CD14-positive monocyte (primary cell): ENCODE measurements around the gene SRD5A3. TPM values are rescaled to one million over a fixed set of nuclear protein-coding genes. Genes with fewer than 3 reads are reported as not detected.

Experiments
- DNase-seq, 3 donors: peaks; one replicate each; pipeline ENCODE4 v3.0.0-alpha.2; 2011 to 2022
- H2AFZ ChIP-seq: 2 replicates; pipeline ENCODE4 v1.6.0; 2012; ENCODE audit warnings: mild to moderate bottlenecking, low read depth, low read length, inconsistent platforms; ENCODE audit not compliant: insufficient read depth, poor library complexity, severe bottlenecking
- H3K27ac ChIP-seq, 2 donors: 1 replicate in 1 of 2; 2 replicates in 1 of 2; pipeline ENCODE4 v1.5.1; 2012 to 2013; ENCODE audit warnings: low read length in 2 of 2, control low read depth in 1 of 2, inconsistent platforms in 1 of 2, low read depth in 1 of 2, mild to moderate bottlenecking in 1 of 2
- H3K27me3 ChIP-seq, 2 donors: one replicate each; pipeline versions ENCODE4 v1.6.0 to v1.6.1; 2011 to 2013; ENCODE audit warnings: low read length in 2 of 2; ENCODE audit not compliant: control insufficient read depth in 2 of 2, insufficient read depth in 2 of 2
- H3K36me3 ChIP-seq, 2 donors: replicated peaks in 1 of 2; 1 replicate in 1 of 2; 2 replicates in 1 of 2; pipeline versions ENCODE4 v1.5.1 to v1.6.1; 2012 to 2013; ENCODE audit warnings: low read length in 2 of 2, control low read depth in 1 of 2, inconsistent platforms in 1 of 2, mild to moderate bottlenecking in 1 of 2; ENCODE audit not compliant: insufficient read depth in 2 of 2, control insufficient read depth in 1 of 2
- H3K4me1 ChIP-seq, 2 donors: 1 replicate in 1 of 2; 2 replicates in 1 of 2; pipeline versions ENCODE4 v1.5.1 to v1.6.1; 2012 to 2013; ENCODE audit warnings: low read length in 2 of 2, control low read depth in 1 of 2, inconsistent platforms in 1 of 2, mild to moderate bottlenecking in 1 of 2, moderate library complexity in 1 of 2; ENCODE audit not compliant: insufficient read depth in 2 of 2, control insufficient read depth in 1 of 2
- H3K4me2 ChIP-seq: replicated peaks from 2 replicates; pipeline ENCODE3; 2012; ENCODE audit warnings: low read length, moderate library complexity, mild to moderate bottlenecking; ENCODE audit not compliant: poor library complexity, severe bottlenecking; ENCODE audit errors: extremely low read depth
- H3K4me3 ChIP-seq, 3 experiments: fragments of 200-600 bp in 1 of 3; sonication (generic) in 1 of 3; replicated peaks in 1 of 3; 1 replicate in 2 of 3; 2 replicates in 1 of 3; pipeline ENCODE4 v1.5.1; 2011 to 2013; ENCODE audit warnings: low read length in 3 of 3, mild to moderate bottlenecking in 3 of 3, control low read depth in 2 of 3, low read depth in 2 of 3, inconsistent platforms in 1 of 3, moderate library complexity in 1 of 3
- H3K79me2 ChIP-seq: 2 replicates; pipeline ENCODE4 v1.6.0; 2012; ENCODE audit warnings: mild to moderate bottlenecking, control low read depth, inconsistent platforms, low read length, moderate library complexity; ENCODE audit not compliant: insufficient read depth
- H3K9ac ChIP-seq: 2 replicates; pipeline ENCODE4 v1.6.0; 2017; ENCODE audit warnings: low read length, mild to moderate bottlenecking; ENCODE audit not compliant: insufficient read depth, poor library complexity, severe bottlenecking
- H3K9me3 ChIP-seq, 2 donors: replicated peaks in 1 of 2; 1 replicate in 1 of 2; 2 replicates in 1 of 2; pipeline versions ENCODE4 v1.5.1 to v1.6.1; 2012 to 2013; ENCODE audit warnings: low read length in 2 of 2, control low read depth in 1 of 2; ENCODE audit not compliant: control insufficient read depth in 1 of 2, insufficient read depth in 1 of 2
- H4K20me1 ChIP-seq: 2 replicates; pipeline ENCODE4 v1.6.0; 2012; ENCODE audit warnings: mild to moderate bottlenecking, low read length, control low read depth, moderate library complexity; ENCODE audit not compliant: insufficient read depth
- H3K27ac Mint-ChIP-seq, 7 donors: one replicate each; pipeline ENCODE4 v1.8.0; 2020; ENCODE audit warnings: mild to moderate bottlenecking in 7 of 7, mixed read lengths in 7 of 7, moderate library complexity in 6 of 7, inconsistent platforms in 2 of 7
- H3K27me3 Mint-ChIP-seq, 3 donors: one replicate each; pipeline ENCODE4 v1.8.0; 2021 to 2022; ENCODE audit warnings: low read depth in 3 of 3, mild to moderate bottlenecking in 3 of 3, mixed read lengths in 3 of 3, moderate library complexity in 3 of 3, inconsistent platforms in 1 of 3
- H3K36me3 Mint-ChIP-seq, 2 donors: one replicate each; pipeline ENCODE4 v1.8.0; 2020; ENCODE audit warnings: mixed read lengths in 2 of 2, inconsistent platforms in 1 of 2, mild to moderate bottlenecking in 1 of 2
- H3K4me1 Mint-ChIP-seq: one replicate; pipeline ENCODE4 v1.8.0; 2020; ENCODE audit warnings: mild to moderate bottlenecking, mixed read lengths
- H3K4me3 Mint-ChIP-seq, 2 donors: one replicate each; pipeline ENCODE4 v1.8.0; 2020; ENCODE audit warnings: mild to moderate bottlenecking in 2 of 2, mixed read lengths in 2 of 2, moderate library complexity in 1 of 2
- H3K9me3 Mint-ChIP-seq, 7 donors: one replicate each; pipeline ENCODE4 v1.8.0; 2020 to 2022; ENCODE audit warnings: mixed read lengths in 7 of 7, mild to moderate bottlenecking in 6 of 7, moderate library complexity in 6 of 7, inconsistent platforms in 2 of 7
- CTCF ChIP-seq: fragments of 200-600 bp; IDR thresholded peaks from one replicate; pipeline ENCODE4 v1.8.0; 2022; ENCODE audit warnings: antibody characterized with exemption, mild to moderate bottlenecking
- WGBS: methylation state at CpG from one replicate; pipeline ENCODE4 v1.1.5; 2013; ENCODE audit warnings: missing lambda C conversion rate; ENCODE audit not compliant: insufficient coverage; 5-methylcytosine and 5-hydroxymethylcytosine counted together
- intact Hi-C, 2 donors: fragments of 100-400 bp; cut with micrococcal nuclease; formaldehyde crosslinking; loops; one replicate each; pipeline versions ENCODE4 v1.15.0 to v1.15.1; 2023
- polyA plus RNA-seq, 3 donors: library from polyadenylated mRNA; depleted of rRNA in 1 of 3; unstranded in 2 of 3; stranded (reverse) in 1 of 3; fragments of 300-500 nt in 2 of 3; fragments of >200 nt in 1 of 3; fragmentation: Illumina TruSeq in 2 of 3; gene quantifications; 1 replicate in 2 of 3; 2 replicates in 1 of 3; pipeline ENCODE4 v1.2.3, GENCODE V29; 2012 to 2021

Gene SRD5A3
- polyA plus RNA-seq, 3 donors: 5.9 to 26.2 (median 16.2) TPM

GRCh38 chr4:55343887-55344286 lies 2.2 kb upstream of the SRD5A3 start:
- no peaks in the 10 kb centered on the region for H3K36me3 ChIP-seq
- 100% methylated on average over 4 of the region's 7 CpGs for WGBS
- H3K4me2 ChIP-seq: no peak overlapping the region
- H3K9me3 ChIP-seq: no peaks in the 10 kb centered on the region
- Mint-ChIP-seq H3K27ac (no peak overlapping the region), H3K9me3 (peaks cover 0 to 6% (median 0%) of the 10 kb centered on the region in 7 donors), H3K4me3 (no peak overlapping the region), H3K27me3 (peaks cover 0 to 2% (median 0%) of the 10 kb centered on the region in 3 donors), H3K36me3 (no peaks in the 10 kb centered on the region), H3K4me1 (peaks cover 27% of the 10 kb centered on the region)
- no peaks in the 10 kb centered on the region for H3K27me3 ChIP-seq
- H3K79me2 ChIP-seq: peaks cover 3% of the 10 kb centered on the region
- no peak for TF ChIP-seq CTCF
- DNase-seq: no peak
- intact Hi-C loops: loop anchor here in 1 of 2 donors (10.0 kb wide), 1 partner anchor 511 kb away; the partner anchor contains the start of gene EXOC1
- no peak overlapping the region for H3K27ac ChIP-seq
- no peak overlapping the region for H2AFZ ChIP-seq
- H3K9ac ChIP-seq: no peak overlapping the region
- peaks cover 15 to 40% of the 10 kb centered on the region in 2 donors for H3K4me1 ChIP-seq
- no peak overlapping the region for H3K4me3 ChIP-seq
- peaks cover 3% of the 10 kb centered on the region for H4K20me1 ChIP-seq

DNA sequence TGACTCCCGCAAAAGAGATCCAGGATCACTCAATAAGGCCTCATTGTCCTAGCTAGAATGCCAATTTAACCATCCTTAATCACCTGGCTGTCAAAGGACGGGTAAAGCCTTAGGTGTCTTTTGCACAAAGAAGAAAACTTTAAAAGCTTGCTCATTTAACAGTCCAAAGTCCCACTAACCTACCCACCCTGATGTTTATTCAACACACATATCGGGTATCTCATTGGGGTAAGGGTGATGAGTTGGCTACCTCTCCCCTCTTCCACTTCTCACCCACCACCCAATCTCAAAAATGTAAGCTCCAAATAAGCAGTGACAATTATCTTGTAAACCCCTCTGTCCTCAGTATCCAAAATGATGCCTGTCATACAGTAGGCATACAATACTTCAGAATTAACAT lies 988 bp upstream of the SRD5A3 start:
- H3K4me1 Mint-ChIP-seq: peaks cover 27% of the 10 kb centered on the region
- no peak for DNase-seq
- H3K9me3 Mint-ChIP-seq: peaks cover 0 to 2% (median 0%) of the 10 kb centered on the region in 7 donors
- Histone ChIP-seq H3K27ac (no peak overlapping the region), H3K79me2 (peaks cover 3% of the 10 kb centered on the region), H3K9ac (no peak overlapping the region), H3K4me1 (peaks cover 14 to 37% of the 10 kb centered on the region in 2 donors), H3K9me3 (no peaks in the 10 kb centered on the region), H3K4me2 (no peak overlapping the region), H3K4me3 (no peak overlapping the region), H3K27me3 (no peaks in the 10 kb centered on the region), H4K20me1 (peaks cover 3% of the 10 kb centered on the region), H3K36me3 (no peaks in the 10 kb centered on the region), H2AFZ (no peak overlapping the region)
- no CpG with 5 or more reads among the region's 3 CpGs for WGBS
- no peak for TF ChIP-seq CTCF
- no peak overlapping the region for H3K4me3 Mint-ChIP-seq
- H3K27ac Mint-ChIP-seq: no peak overlapping the region
- peaks cover 0 to 2% (median 0%) of the 10 kb centered on the region in 3 donors for H3K27me3 Mint-ChIP-seq
- H3K36me3 Mint-ChIP-seq: no peaks in the 10 kb centered on the region
- intact Hi-C loops: loop anchor here in 1 of 2 donors (5.0 to 10.0 kb wide), 2 partner anchors 52 to 510 kb away; partner anchors contain the start of genes EXOC1 and TMEM165
